K562 (cell line): Measurements from ENCODE around the gene SNAP23.
"Not testable (repeated sequence)": the region's sequence is repeated elsewhere in the genome, so short reads cannot be mapped to it uniquely, and the experiment has no call there.

Experiments used
- PML ChIP-seq: IDR thresholded peaks from 2 replicates; pipeline ENCODE4 v1.6.1; 2012; ENCODE audit warnings: low read length, inconsistent platforms
- RHOXF2B ChIP-seq: fragments of 250-450 bp; sonication (Bioruptor Pico); conservative IDR thresholded peaks from 2 replicates; pipeline ENCODE4 v1.5.1; 2021
- SMARCB1 ChIP-seq: IDR thresholded peaks from 2 replicates; pipeline ENCODE4 v1.6.1; 2011; ENCODE audit warnings: improper control_type of control experiment, low read depth; ENCODE audit not compliant: insufficient read length
- TF ChIP-seq, protein P1 (sequence below): fragments of 250-450 bp; sonication (Bioruptor Pico); IDR thresholded peaks from 2 replicates; pipeline ENCODE4 v1.5.0; 2021; ENCODE audit warnings: mild to moderate bottlenecking, borderline replicate concordance

DNA sequence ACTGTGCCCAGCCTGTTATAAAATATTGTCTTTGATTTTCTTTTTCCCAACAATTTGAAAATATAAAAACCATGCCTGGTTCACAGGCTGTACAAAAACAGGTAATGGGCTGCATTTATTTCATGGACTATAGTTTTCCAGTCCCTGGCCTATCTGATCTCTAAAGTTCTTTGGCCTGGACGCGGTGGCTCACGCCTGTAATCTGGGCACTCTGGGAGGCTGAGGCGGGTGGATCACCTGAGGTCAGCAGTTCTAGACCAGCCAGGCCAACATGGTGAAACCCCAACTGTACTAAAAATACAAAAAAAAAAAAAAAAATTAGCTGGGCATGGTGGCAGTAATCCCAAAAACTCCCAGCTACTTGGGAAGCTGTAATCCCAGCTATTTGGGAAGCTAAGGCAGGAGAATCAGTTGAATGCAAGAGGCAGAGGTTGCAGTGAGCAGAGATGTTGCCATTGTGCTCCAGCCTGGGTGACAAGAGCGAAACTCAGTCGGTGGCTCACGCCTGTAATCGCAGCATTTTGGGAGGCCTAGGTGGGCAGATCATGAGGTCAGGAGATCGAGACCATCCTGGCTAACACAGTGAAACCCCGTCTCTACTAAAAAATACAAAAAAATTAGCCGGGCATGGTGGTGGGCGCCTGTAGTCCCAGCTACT is 61.2 kb downstream of the SNAP23 start:
- TF ChIP-seq RHOXF2B (CRISPR knock-in tag); PML; SMARCB1: not testable (repeated sequence)
- TF ChIP-seq, protein P1, sequence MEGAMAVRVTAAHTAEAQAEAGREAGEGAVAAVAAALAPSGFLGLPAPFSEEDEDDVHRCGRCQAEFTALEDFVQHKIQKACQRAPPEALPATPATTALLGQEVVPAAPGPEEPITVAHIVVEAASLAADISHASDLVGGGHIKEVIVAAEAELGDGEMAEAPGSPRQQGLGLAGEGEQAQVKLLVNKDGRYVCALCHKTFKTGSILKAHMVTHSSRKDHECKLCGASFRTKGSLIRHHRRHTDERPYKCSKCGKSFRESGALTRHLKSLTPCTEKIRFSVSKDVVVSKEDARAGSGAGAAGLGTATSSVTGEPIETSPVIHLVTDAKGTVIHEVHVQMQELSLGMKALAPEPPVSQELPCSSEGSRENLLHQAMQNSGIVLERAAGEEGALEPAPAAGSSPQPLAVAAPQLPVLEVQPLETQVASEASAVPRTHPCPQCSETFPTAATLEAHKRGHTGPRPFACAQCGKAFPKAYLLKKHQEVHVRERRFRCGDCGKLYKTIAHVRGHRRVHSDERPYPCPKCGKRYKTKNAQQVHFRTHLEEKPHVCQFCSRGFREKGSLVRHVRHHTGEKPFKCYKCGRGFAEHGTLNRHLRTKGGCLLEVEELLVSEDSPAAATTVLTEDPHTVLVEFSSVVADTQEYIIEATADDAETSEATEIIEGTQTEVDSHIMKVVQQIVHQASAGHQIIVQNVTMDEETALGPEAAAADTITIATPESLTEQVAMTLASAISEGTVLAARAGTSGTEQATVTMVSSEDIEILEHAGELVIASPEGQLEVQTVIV (CRISPR knock-in tag): not testable (repeated sequence)
